IMR-90 (cell line): ENCODE data around the gene SFR1. TPM values are rescaled to one million over a fixed set of nuclear protein-coding genes. Genes with fewer than 3 reads are reported as not detected.

Experiments used
- ATAC-seq: fragments of 200-7000 bp; cut with Tn5 transposase; 2 replicates; pipeline ENCODE4 v1.9.1; 2020; ENCODE audit warnings: low read depth, mild to moderate bottlenecking, moderate library complexity
- BruUV-seq: library from RNA; stranded (reverse); fragments of 400-500 nt; replicated peaks from 2 replicates; lab custom pipeline; 2021; lab: Mats Ljungman, UMichigan
- CTCF ChIA-PET: fragments of 300-600 bp; formaldehyde crosslinking; extraction: SDS; loops from one replicate; lab custom pipeline; 2021; ENCODE audit warnings: antibody characterized with exemption; lab: Yijun Ruan, JAX
- POLR2A ChIA-PET: fragments of 300-600 bp; sonication (Branson Sonifier 250); formaldehyde crosslinking; loops from one replicate; lab custom pipeline; 2022; ENCODE audit warnings: antibody characterized with exemption; ENCODE audit not compliant: unreplicated experiment; lab: Charles Lee
- DNase-seq: peaks from one replicate; pipeline ENCODE4 v3.0.0; 2013
- H2AFZ ChIP-seq: replicated peaks from 2 replicates; pipeline ENCODE3; 2013; ENCODE audit warnings: low read length, mild to moderate bottlenecking; ENCODE audit not compliant: poor library complexity
- H2AK5ac ChIP-seq: 2 replicates; pipeline ENCODE4 v1.6.1; 2013; ENCODE audit warnings: low read depth, low read length, inconsistent platforms
- H2AK9ac ChIP-seq: replicated peaks from 2 replicates; pipeline ENCODE3; 2013; ENCODE audit warnings: mild to moderate bottlenecking, low read depth, low read length, moderate library complexity; ENCODE audit not compliant: poor library complexity
- H2BK120ac ChIP-seq: 2 replicates; pipeline ENCODE4 v1.6.1; 2013; ENCODE audit warnings: low read depth, low read length, inconsistent platforms
- H2BK15ac ChIP-seq: 3 replicates; pipeline ENCODE4 v1.6.1; 2013; ENCODE audit warnings: low read depth, low read length, inconsistent platforms
- H2BK20ac ChIP-seq: 2 replicates; pipeline ENCODE4 v1.6.1; 2013; ENCODE audit warnings: low read depth, mild to moderate bottlenecking, inconsistent platforms, low read length, moderate library complexity
- H2BK5ac ChIP-seq: 2 replicates; pipeline ENCODE4 v1.6.1; 2013; ENCODE audit warnings: mild to moderate bottlenecking, low read depth, low read length, inconsistent platforms; ENCODE audit not compliant: poor library complexity, severe bottlenecking
- H3K14ac ChIP-seq: replicated peaks from 2 replicates; pipeline ENCODE4 v1.6.1; 2013; ENCODE audit warnings: low read depth, low read length, inconsistent platforms
- H3K18ac ChIP-seq: 2 replicates; pipeline ENCODE4 v1.6.1; 2013; ENCODE audit warnings: low read depth, low read length, control low read depth
- H3K23ac ChIP-seq: 2 replicates; pipeline ENCODE4 v1.6.1; 2013; ENCODE audit warnings: low read depth, low read length, inconsistent platforms
- H3K27ac ChIP-seq: 2 replicates; pipeline ENCODE4 v1.5.1; 2013; ENCODE audit warnings: mild to moderate bottlenecking, control low read depth, low read length; ENCODE audit not compliant: insufficient read depth
- H3K27me3 ChIP-seq: 2 replicates; pipeline ENCODE4 v1.6.1; 2013; ENCODE audit warnings: low read length; ENCODE audit not compliant: control insufficient read depth, insufficient read depth
- H3K36me3 ChIP-seq: 2 replicates; pipeline ENCODE4 v1.6.1; 2013; ENCODE audit warnings: low read length, mixed read lengths; ENCODE audit not compliant: control insufficient read depth, insufficient read depth
- H3K4ac ChIP-seq: 2 replicates; pipeline ENCODE4 v1.6.1; 2013; ENCODE audit warnings: low read depth, low read length, inconsistent platforms
- H3K4me1 ChIP-seq: 2 replicates; pipeline ENCODE4 v1.6.1; 2013; ENCODE audit warnings: low read length, mixed read lengths; ENCODE audit not compliant: control insufficient read depth, insufficient read depth
- H3K4me2 ChIP-seq: 2 replicates; pipeline ENCODE4 v1.6.1; 2013; ENCODE audit warnings: low read depth, mild to moderate bottlenecking, control low read depth, low read length, moderate library complexity
- H3K4me3 ChIP-seq: 2 replicates; pipeline ENCODE4 v1.5.1; 2013; ENCODE audit warnings: low read depth, mild to moderate bottlenecking, control low read depth, low read length, moderate library complexity; ENCODE audit not compliant: insufficient read depth
- H3K56ac ChIP-seq: 2 replicates; pipeline ENCODE4 v1.6.1; 2013; ENCODE audit warnings: low read length, inconsistent platforms; ENCODE audit not compliant: insufficient read depth; ENCODE audit errors: extremely low read depth
- H3K79me1 ChIP-seq, 2 experiments: 2 replicates each; pipeline ENCODE4 v1.6.1; 2013; ENCODE audit warnings: low read length in 2 of 2, inconsistent platforms in 1 of 2, low read depth in 1 of 2
- H3K9ac ChIP-seq: 2 replicates; pipeline ENCODE4 v1.6.1; 2013; ENCODE audit warnings: low read depth, low read length, control low read depth
- H3K9me1 ChIP-seq: 2 replicates; pipeline ENCODE4 v1.6.1; 2013; ENCODE audit warnings: low read length, inconsistent platforms; ENCODE audit not compliant: insufficient read depth
- H3K9me3 ChIP-seq: 2 replicates; pipeline ENCODE4 v1.6.1; 2013; ENCODE audit warnings: low read length; ENCODE audit not compliant: control insufficient read depth, insufficient read depth
- H4K20me1 ChIP-seq: 2 replicates; pipeline ENCODE4 v1.6.1; 2013; ENCODE audit warnings: low read length, inconsistent platforms; ENCODE audit not compliant: insufficient read depth
- H4K5ac ChIP-seq: 2 replicates; pipeline ENCODE4 v1.6.1; 2013; ENCODE audit warnings: mild to moderate bottlenecking, low read depth, low read length, control low read depth
- H4K8ac ChIP-seq, 2 experiments: 2 replicates each; pipeline ENCODE4 v1.6.1; 2013; ENCODE audit warnings: low read depth in 2 of 2, low read length in 2 of 2, control low read depth in 1 of 2, inconsistent platforms in 1 of 2
- H4K91ac ChIP-seq: 2 replicates; pipeline ENCODE4 v1.6.1; 2013; ENCODE audit warnings: low read depth, low read length, inconsistent platforms; ENCODE audit not compliant: insufficient read depth
- BHLHE40 ChIP-seq: fragments of 150-350 bp; IDR thresholded peaks from 2 replicates; pipeline ENCODE4 v1.6.1; 2016; ENCODE audit warnings: mild to moderate bottlenecking, low read depth, low read length
- CEBPB ChIP-seq: IDR thresholded peaks from 2 replicates; pipeline ENCODE4 v1.6.1; 2012; ENCODE audit warnings: low read depth, low read length, improper control_type of control experiment
- CHD1 ChIP-seq: IDR thresholded peaks from 2 replicates; pipeline ENCODE4 v1.6.1; 2012; ENCODE audit warnings: low read depth, low read length, improper control_type of control experiment
- CTCF ChIP-seq: conservative IDR thresholded peaks from 2 replicates; pipeline ENCODE4 v1.5.1; 2012; ENCODE audit warnings: mild to moderate bottlenecking, low read depth, low read length, improper control_type of control experiment
- ELK1 ChIP-seq: fragments of 150-350 bp; IDR thresholded peaks from 2 replicates; pipeline ENCODE4 v1.6.1; 2016; ENCODE audit warnings: low read depth, mild to moderate bottlenecking, low read length, moderate library complexity, borderline replicate concordance
- MXI1 ChIP-seq: IDR thresholded peaks from 2 replicates; pipeline ENCODE4 v1.6.1; 2012; ENCODE audit warnings: low read depth, mild to moderate bottlenecking, low read length, moderate library complexity, borderline replicate concordance
- NFE2L2 ChIP-seq: fragments of 150-350 bp; IDR thresholded peaks from 2 replicates; pipeline ENCODE4 v1.6.1; 2016; ENCODE audit warnings: low read depth, mild to moderate bottlenecking, low read length
- POLR2A ChIP-seq: IDR thresholded peaks from 2 replicates; pipeline ENCODE4 v1.6.1; 2012; ENCODE audit warnings: mild to moderate bottlenecking, low read depth, low read length
- RAD21 ChIP-seq: IDR thresholded peaks from 2 replicates; pipeline ENCODE4 v1.6.1; 2012; ENCODE audit warnings: low read length, improper control_type of control experiment
- RCOR1 ChIP-seq: IDR thresholded peaks from 2 replicates; pipeline ENCODE4 v1.6.1; 2012; ENCODE audit warnings: mild to moderate bottlenecking, low read length, improper control_type of control experiment; ENCODE audit not compliant: insufficient replicate concordance
- RFX5 ChIP-seq: IDR thresholded peaks from 2 replicates; pipeline ENCODE4 v1.8.0; 2012; ENCODE audit warnings: low read depth, mild to moderate bottlenecking, low read length, moderate library complexity
- SMC3 ChIP-seq: fragments of 150-350 bp; IDR thresholded peaks from 2 replicates; pipeline ENCODE4 v1.6.1; 2016; ENCODE audit warnings: low read depth, mild to moderate bottlenecking, antibody characterized with exemption, low read length, moderate library complexity
- USF2 ChIP-seq: fragments of 150-350 bp; IDR thresholded peaks from 2 replicates; pipeline ENCODE4 v1.6.1; 2017; ENCODE audit warnings: mild to moderate bottlenecking, antibody characterized with exemption, low read length, low read depth
- WGBS, 2 experiments: methylation state at CpG; one replicate each; pipeline versions ENCODE4 v1.1.5 to v1.1.7; 2013; ENCODE audit warnings: missing lambda C conversion rate in 2 of 2; ENCODE audit not compliant: insufficient read length in 1 of 2; ENCODE audit errors: extremely low coverage in 2 of 2; 5-methylcytosine and 5-hydroxymethylcytosine counted together
- dilution Hi-C: fragments of 300-500 bp; cut with HindIII; formaldehyde crosslinking; loops from one replicate; pipeline ENCODE4 v1.14.3; 2018; ENCODE audit warnings: low sequenced_read_pairs; ENCODE audit not compliant: unreplicated experiment
- in situ Hi-C: fragments of 300-500 bp; cut with MboI; formaldehyde crosslinking; loops from 3 replicates; pipeline ENCODE4 v1.14.3; 2019; ENCODE audit warnings: low sequenced_read_pairs, inconsistent platforms, mixed read lengths
- intact Hi-C: fragments of 100-400 bp; cut with micrococcal nuclease; formaldehyde crosslinking; loops from 2 replicates; pipeline ENCODE4 v1.10.0; 2022
- polyA plus RNA-seq, 3 experiments: library from polyadenylated mRNA; depleted of rRNA; stranded (reverse); fragments of >200 nt; gene quantifications; 2 replicates each; pipeline ENCODE4 v1.2.3, GENCODE V29; 2012; ENCODE audit warnings: low replicate concordance in 1 of 3
- total RNA-seq: library from RNA; depleted of rRNA; stranded (reverse); fragments of >200 nt; gene quantifications from 2 replicates; pipeline ENCODE4 v1.2.3, GENCODE V29; 2012

SFR1 gene
- total and polyA plus RNA-seq, 2 of the 4 experiments (the other 2 are of a cell fraction): 1.6 to 2.3 TPM

GRCh38 chr10:104104926-104105325 is 17.0 kb upstream of the SFR1 start:
- TF ChIP-seq POLR2A (no peak), RCOR1 (no peak), CHD1 (no peak), RFX5 (no peak), ELK1 (no peak), RAD21 (no peak), BHLHE40 (no peak), USF2 (no peak), CEBPB (no peak), MXI1 (no peak), CTCF (no peak), SMC3 (no peak), NFE2L2 (no peak)
- Histone ChIP-seq H3K9me1 (no peaks in the 10 kb centered on the region), H3K9me3 (no peaks in the 10 kb centered on the region), H3K27ac (no peak overlapping the region), H2BK20ac (no peak overlapping the region), H3K79me1 (no peaks in the 10 kb centered on the region), H3K23ac (no peak overlapping the region), H2BK15ac (0 out of 3 replicates have a peak overlapping the region, but pooled peaks have one; percentile 36), H3K36me3 (no peaks in the 10 kb centered on the region), H3K18ac (no peak overlapping the region), H2AK9ac (no peak overlapping the region), H2BK5ac (no peak overlapping the region), H4K20me1 (no peaks in the 10 kb centered on the region), H3K4ac (no peak overlapping the region), H4K8ac (no peak overlapping the region), H2AFZ (no peak overlapping the region), H2BK120ac (no peak overlapping the region), H3K27me3 (no peaks in the 10 kb centered on the region), H3K14ac (no peak overlapping the region), H4K5ac (no peak overlapping the region), H3K4me2 (no peak overlapping the region), H4K91ac (no peak overlapping the region), H2AK5ac (no peak overlapping the region), H3K4me3 (no peak overlapping the region), H3K4me1 (peaks cover 3% of the 10 kb centered on the region; the same call in 1 of the 2 replicates), H3K56ac (no peak overlapping the region), H3K9ac (no peak overlapping the region)
- dilution Hi-C loops: no loop called here
- BruUV-seq: no TSS peak
- no CpG with 5 or more reads among the region's 2 CpGs for WGBS, 2 experiments
- DNase-seq: peak; percentile 44
- ChIA-PET POLR2A (no interaction called here), CTCF (no interaction called here)
- in situ Hi-C loops: no loop called here
- intact Hi-C loops: no loop called here
- ATAC-seq: no peak
